PFSK-1 (cell line): Measurements from ENCODE around the gene OR10H3.

Experiments used
- FOXP2 ChIP-seq: optimal IDR thresholded peaks from 2 replicates; pipeline ENCODE3; 2011; ENCODE audit warnings: borderline replicate concordance, control low read depth, inconsistent platforms; ENCODE audit not compliant: insufficient read depth; ENCODE audit errors: extremely low read length, extremely low read depth
- POLR2AphosphoS5 ChIP-seq: IDR thresholded peaks from 2 replicates; pipeline ENCODE4 v1.6.1; 2012; ENCODE audit warnings: low read depth, mild to moderate bottlenecking, control low read depth, low read length, moderate library complexity
- SIN3A ChIP-seq: IDR thresholded peaks from 2 replicates; pipeline ENCODE4 v1.6.1; 2012; ENCODE audit warnings: mild to moderate bottlenecking, low read length, moderate library complexity, borderline replicate concordance; ENCODE audit not compliant: insufficient read depth
- TAF1 ChIP-seq: IDR thresholded peaks from 2 replicates; pipeline ENCODE4 v1.6.1; 2012; ENCODE audit warnings: low read length, control low read depth, borderline replicate concordance; ENCODE audit not compliant: insufficient read depth
- TF ChIP-seq, protein P1 (sequence below), 2 experiments: IDR thresholded peaks; 2 replicates each; pipeline versions ENCODE4 v1.6.1 to v1.8.0; 2011 to 2012; ENCODE audit warnings: low read depth in 2 of 2, low read length in 2 of 2, control low read depth in 1 of 2, inconsistent platforms in 1 of 2, mild to moderate bottlenecking in 1 of 2, moderate library complexity in 1 of 2; ENCODE audit not compliant: insufficient read depth in 1 of 2

The OR10H3 gene

DNA sequence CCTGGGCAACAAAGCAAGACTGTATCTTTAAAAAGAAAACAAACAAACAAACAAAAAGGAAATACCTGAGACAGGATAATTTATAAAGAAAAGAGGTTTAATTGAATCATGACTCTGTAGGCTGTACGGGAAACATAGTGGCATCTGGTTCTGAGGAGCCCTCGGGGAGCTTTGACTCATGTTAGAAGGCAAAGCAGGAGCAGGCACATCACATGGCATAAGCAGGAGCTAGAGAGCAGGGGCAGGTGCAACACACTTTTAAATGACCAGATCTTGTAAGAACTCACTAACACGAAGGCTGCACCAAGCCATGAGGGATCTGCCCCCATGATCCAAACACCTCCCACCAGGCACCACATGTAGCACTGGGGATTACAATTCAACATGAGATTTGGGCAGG is 23.1 kb upstream of the OR10H3 start:
- TF ChIP-seq, protein P1, sequence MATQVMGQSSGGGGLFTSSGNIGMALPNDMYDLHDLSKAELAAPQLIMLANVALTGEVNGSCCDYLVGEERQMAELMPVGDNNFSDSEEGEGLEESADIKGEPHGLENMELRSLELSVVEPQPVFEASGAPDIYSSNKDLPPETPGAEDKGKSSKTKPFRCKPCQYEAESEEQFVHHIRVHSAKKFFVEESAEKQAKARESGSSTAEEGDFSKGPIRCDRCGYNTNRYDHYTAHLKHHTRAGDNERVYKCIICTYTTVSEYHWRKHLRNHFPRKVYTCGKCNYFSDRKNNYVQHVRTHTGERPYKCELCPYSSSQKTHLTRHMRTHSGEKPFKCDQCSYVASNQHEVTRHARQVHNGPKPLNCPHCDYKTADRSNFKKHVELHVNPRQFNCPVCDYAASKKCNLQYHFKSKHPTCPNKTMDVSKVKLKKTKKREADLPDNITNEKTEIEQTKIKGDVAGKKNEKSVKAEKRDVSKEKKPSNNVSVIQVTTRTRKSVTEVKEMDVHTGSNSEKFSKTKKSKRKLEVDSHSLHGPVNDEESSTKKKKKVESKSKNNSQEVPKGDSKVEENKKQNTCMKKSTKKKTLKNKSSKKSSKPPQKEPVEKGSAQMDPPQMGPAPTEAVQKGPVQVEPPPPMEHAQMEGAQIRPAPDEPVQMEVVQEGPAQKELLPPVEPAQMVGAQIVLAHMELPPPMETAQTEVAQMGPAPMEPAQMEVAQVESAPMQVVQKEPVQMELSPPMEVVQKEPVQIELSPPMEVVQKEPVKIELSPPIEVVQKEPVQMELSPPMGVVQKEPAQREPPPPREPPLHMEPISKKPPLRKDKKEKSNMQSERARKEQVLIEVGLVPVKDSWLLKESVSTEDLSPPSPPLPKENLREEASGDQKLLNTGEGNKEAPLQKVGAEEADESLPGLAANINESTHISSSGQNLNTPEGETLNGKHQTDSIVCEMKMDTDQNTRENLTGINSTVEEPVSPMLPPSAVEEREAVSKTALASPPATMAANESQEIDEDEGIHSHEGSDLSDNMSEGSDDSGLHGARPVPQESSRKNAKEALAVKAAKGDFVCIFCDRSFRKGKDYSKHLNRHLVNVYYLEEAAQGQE (IDR thresholded peaks at IDR 0.05; ENCODE audit: insufficient read depth in 1 of 2, low read depth in 2 of 2, low read length in 2 of 2) = no peak
- no peak for TF ChIP-seq FOXP2
- no peak for TF ChIP-seq TAF1
- TF ChIP-seq SIN3A = no peak
- no peak for TF ChIP-seq POLR2AphosphoS5

DNA sequence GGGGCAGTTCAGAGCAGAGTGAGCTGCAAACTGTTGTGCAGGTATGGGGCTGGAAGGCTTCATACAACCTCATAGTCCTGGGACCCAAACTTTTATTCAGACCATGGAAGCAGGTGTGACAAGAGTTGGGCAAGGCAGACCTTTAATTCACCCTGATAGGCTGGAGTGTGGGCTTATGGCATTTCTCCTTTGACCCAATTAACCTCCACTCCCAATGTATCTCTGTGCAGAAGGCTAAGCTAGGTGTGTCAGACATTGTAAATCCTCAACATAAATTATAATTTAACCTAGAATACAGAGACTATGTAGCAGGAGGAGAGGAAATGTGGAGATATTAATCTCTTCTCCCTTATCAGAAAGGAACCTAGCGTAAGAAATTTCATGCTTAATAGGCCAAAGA is 22.1 kb upstream of the OR10H3 start:
- TF ChIP-seq FOXP2 (no peak), POLR2AphosphoS5 (no peak), TAF1 (no peak), SIN3A (no peak)
- TF ChIP-seq, protein P1 (IDR thresholded peaks at IDR 0.05; ENCODE audit: insufficient read depth in 1 of 2, low read depth in 2 of 2, low read length in 2 of 2) = no peak

DNA sequence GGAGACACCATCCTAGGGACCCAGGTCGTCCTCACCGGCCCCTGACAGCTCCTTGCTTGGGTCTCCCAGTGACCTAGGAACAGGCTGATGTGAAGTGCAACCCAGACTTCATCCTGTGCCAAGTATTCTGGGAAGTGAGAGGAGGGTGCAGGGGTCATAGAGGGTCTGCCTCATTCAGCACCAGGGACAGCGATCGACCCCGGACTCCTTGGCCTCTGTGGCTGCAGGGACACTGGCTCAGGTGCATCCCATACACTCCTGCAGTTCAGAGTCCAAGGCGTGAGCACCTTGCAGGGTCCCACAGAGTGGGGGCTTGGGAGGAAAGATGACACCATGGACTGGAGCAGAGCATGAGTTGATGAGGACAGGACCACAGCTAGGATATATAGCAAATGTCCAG is 20.0 kb upstream of the OR10H3 start:
- TF ChIP-seq, protein P1 (IDR thresholded peaks at IDR 0.05; ENCODE audit: insufficient read depth in 1 of 2, low read depth in 2 of 2, low read length in 2 of 2) = peak; percentile 78 to 91
- TF ChIP-seq FOXP2 = no peak

DNA sequence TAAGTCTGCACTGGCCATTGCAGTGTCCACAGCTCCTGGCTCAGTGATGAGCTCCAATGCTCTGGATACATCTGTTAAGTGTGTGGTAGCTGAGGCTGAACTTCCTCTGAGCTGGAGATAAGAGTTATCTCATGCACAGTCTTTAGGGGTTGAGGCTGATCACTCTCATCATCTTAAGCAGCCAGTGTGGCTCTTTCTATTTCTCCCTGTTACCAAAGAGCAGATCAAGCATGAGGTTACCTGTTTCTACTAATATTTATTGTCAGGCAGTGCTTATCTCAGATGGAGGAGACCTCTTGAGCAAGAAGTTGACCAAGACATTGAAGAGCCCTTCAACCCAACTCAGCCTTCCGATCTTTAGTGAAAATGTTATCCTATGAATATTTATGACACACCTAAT is 16.5 kb upstream of the OR10H3 start:
- TF ChIP-seq, protein P1 (IDR thresholded peaks at IDR 0.05; ENCODE audit: insufficient read depth in 1 of 2, low read depth in 2 of 2, low read length in 2 of 2) = no peak
- TF ChIP-seq POLR2AphosphoS5 = no peak
- no peak for TF ChIP-seq SIN3A
- no peak for TF ChIP-seq FOXP2
- no peak for TF ChIP-seq TAF1

DNA sequence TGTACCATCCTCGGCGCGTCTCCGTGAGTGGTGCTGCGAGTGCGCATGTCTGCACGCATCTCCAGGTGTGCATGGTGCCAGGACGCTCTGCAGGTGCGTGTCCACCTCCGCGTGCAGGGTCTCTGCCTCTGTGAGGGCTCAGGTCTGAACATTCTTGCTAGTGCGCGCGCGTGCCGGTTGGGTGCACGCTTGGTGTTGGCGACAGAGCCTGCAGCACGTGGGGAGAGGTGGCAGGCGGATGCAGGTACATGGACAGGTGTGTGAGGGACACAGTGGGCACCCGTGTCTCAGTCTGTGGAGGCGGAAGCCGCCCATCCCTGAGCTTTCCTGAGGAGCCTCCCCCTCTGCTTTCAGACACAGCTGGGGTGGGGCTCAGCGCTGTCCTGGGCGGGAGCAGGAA is 14.8 kb upstream of the OR10H3 start:
- TF ChIP-seq FOXP2 (no peak), POLR2AphosphoS5 (no peak)
- TF ChIP-seq, protein P1 (IDR thresholded peaks at IDR 0.05; ENCODE audit: insufficient read depth in 1 of 2, low read depth in 2 of 2, low read length in 2 of 2) = no peak
